ENCODE results near the gene SOS1. TPM values are rescaled to one million over a fixed set of nuclear protein-coding genes. Genes with fewer than 3 reads are reported as not detected.

SOS1 gene
- polyA plus RNA-seq, 1 of the 3 experiments (the other 2 are of a cell fraction) = 12.8 TPM

DNA sequence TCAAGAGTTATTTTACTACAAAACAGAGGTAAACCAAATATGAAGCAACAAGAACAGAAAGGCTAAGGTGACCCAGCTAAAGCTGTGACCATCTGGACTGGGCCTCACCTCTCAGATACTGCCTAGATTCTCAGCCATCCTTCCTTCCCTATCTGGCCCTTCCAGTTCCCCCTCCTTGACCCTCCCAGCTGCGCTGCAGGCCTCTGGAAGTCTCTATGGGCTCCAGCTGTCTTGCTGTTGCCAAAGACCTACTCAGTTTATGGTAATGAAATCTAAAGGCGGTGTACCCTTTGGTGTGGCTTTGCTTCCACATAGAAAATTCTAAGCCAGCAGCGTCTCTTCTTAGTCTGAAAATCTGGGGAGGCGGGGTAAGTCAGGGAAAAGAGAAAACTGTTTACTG, 175.5 kb downstream of the SOS1 start (continued):
- TF ChIP-seq, protein P1, sequence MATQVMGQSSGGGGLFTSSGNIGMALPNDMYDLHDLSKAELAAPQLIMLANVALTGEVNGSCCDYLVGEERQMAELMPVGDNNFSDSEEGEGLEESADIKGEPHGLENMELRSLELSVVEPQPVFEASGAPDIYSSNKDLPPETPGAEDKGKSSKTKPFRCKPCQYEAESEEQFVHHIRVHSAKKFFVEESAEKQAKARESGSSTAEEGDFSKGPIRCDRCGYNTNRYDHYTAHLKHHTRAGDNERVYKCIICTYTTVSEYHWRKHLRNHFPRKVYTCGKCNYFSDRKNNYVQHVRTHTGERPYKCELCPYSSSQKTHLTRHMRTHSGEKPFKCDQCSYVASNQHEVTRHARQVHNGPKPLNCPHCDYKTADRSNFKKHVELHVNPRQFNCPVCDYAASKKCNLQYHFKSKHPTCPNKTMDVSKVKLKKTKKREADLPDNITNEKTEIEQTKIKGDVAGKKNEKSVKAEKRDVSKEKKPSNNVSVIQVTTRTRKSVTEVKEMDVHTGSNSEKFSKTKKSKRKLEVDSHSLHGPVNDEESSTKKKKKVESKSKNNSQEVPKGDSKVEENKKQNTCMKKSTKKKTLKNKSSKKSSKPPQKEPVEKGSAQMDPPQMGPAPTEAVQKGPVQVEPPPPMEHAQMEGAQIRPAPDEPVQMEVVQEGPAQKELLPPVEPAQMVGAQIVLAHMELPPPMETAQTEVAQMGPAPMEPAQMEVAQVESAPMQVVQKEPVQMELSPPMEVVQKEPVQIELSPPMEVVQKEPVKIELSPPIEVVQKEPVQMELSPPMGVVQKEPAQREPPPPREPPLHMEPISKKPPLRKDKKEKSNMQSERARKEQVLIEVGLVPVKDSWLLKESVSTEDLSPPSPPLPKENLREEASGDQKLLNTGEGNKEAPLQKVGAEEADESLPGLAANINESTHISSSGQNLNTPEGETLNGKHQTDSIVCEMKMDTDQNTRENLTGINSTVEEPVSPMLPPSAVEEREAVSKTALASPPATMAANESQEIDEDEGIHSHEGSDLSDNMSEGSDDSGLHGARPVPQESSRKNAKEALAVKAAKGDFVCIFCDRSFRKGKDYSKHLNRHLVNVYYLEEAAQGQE (IDR thresholded peaks at IDR 0.05; ENCODE audit: low read depth, low read length) = no peak
- TF ChIP-seq RAD21 (IDR thresholded peaks at IDR 0.05; ENCODE audit: low read length) = no peak
- TF ChIP-seq, protein P2, sequence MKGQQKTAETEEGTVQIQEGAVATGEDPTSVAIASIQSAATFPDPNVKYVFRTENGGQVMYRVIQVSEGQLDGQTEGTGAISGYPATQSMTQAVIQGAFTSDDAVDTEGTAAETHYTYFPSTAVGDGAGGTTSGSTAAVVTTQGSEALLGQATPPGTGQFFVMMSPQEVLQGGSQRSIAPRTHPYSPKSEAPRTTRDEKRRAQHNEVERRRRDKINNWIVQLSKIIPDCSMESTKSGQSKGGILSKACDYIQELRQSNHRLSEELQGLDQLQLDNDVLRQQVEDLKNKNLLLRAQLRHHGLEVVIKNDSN (IDR thresholded peaks at IDR 0.05; ENCODE audit: borderline replicate concordance, low read depth) = no peak

DNA sequence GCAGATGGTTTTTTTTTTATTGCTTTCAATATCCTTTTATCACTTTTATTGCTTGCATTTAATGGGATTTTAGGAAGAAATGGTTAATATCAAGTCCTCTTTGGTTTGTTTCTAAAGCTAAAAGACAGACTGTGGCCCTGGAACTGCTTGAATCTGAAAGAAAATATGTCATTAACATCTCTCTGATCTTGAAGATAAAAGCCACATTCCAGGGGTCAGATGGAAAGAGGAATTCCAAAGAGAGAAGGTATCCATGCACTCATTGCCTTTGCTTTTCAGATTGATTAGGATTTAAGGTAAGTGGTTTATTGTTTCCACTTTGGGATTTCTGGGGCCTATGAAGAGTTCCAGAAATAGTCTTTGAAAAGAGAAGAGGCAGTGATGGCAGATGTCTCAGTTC, 177.1 kb downstream of the SOS1 start:
- Histone ChIP-seq H3F3A (replicated peaks; ENCODE audit: insufficient read depth) (peaks cover 11% of the 10 kb centered on the region), H3K9me3 (no peaks in the 10 kb centered on the region), H3K4me3 (ENCODE audit: low read depth in 2 of 2, low read length in 1 of 2) (no peak overlapping the region), H3K79me2 (ENCODE audit: insufficient read depth) (no peaks in the 10 kb centered on the region), H3K9me2 (no peaks in the 10 kb centered on the region), H3K4me2 (no peak overlapping the region), H2AFZ (ENCODE audit: low read depth) (no peak overlapping the region), H3K36me3 (replicated peaks in 1 of 2; ENCODE audit: control insufficient read depth in 1 of 2, insufficient read depth in 2 of 2, low read length in 1 of 2) (no peaks in the 10 kb centered on the region), H3K9ac (no peak overlapping the region), H3K27me3 (ENCODE audit: insufficient read depth) (no peaks in the 10 kb centered on the region), H3K4me1 (ENCODE audit: control insufficient read depth in 1 of 2, insufficient read depth in 2 of 2, low read depth in 1 of 2, low read length in 1 of 2) (0 out of 4 replicates have a peak, but pooled peaks cover 0 to 7% of the 10 kb centered on the region in 2 experiments), H4K20me1 (ENCODE audit: insufficient read depth) (no peaks in the 10 kb centered on the region), H3K27ac (ENCODE audit: low read depth in 2 of 2, low read length in 1 of 2) (no peak overlapping the region)
- no peak for DNase-seq
- no peak for TF ChIP-seq YY1 (IDR thresholded peaks at IDR 0.05; ENCODE audit: low read depth)
- no peak for TF ChIP-seq SMC3 (IDR thresholded peaks at IDR 0.05; ENCODE audit: low read depth, low read length)
- TF ChIP-seq EP300 (IDR thresholded peaks at IDR 0.05; ENCODE audit: borderline replicate concordance in 1 of 2, low read depth in 1 of 2, low read length in 1 of 2) = no peak
- TF ChIP-seq ELF1 (IDR thresholded peaks at IDR 0.05) = no peak
- no peak for TF ChIP-seq RXRA (IDR thresholded peaks at IDR 0.05; ENCODE audit: borderline replicate concordance, low read depth)
- no peak for TF ChIP-seq SIN3A (IDR thresholded peaks at IDR 0.05; ENCODE audit: borderline replicate concordance, low read depth, low read length)
- TF ChIP-seq RFX5 (IDR thresholded peaks at IDR 0.05; ENCODE audit: low read length) = no peak
- TF ChIP-seq, protein P1 (IDR thresholded peaks at IDR 0.05; ENCODE audit: low read depth, low read length) = no peak
- TF ChIP-seq, protein P3, sequence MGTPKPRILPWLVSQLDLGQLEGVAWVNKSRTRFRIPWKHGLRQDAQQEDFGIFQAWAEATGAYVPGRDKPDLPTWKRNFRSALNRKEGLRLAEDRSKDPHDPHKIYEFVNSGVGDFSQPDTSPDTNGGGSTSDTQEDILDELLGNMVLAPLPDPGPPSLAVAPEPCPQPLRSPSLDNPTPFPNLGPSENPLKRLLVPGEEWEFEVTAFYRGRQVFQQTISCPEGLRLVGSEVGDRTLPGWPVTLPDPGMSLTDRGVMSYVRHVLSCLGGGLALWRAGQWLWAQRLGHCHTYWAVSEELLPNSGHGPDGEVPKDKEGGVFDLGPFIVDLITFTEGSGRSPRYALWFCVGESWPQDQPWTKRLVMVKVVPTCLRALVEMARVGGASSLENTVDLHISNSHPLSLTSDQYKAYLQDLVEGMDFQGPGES (IDR thresholded peaks at IDR 0.05; ENCODE audit: low read depth, low read length) = no peak
- TF ChIP-seq TEAD4 (IDR thresholded peaks at IDR 0.05; ENCODE audit: borderline replicate concordance, insufficient read depth) = no peak
- POLR2A ChIA-PET = no interaction called here
- CTCF ChIA-PET = interaction anchor here (0.7 to 0.8 kb wide), 3 partner anchors 11 to 286 kb away, joined by 3 to 4 read pairs (median 3); no protein-coding TSS in a partner anchor
